GM23338 (cell line): ENCODE results near the gene CASS4. TPM values are rescaled to one million over a fixed set of nuclear protein-coding genes. Genes with fewer than 3 reads are reported as not detected.

ENCODE experiments used
- ATAC-seq: fragments of 200-7000 bp; cut with Tn5 transposase; 3 replicates; pipeline ENCODE4 v1.9.1; 2020
- DNase-seq: peaks from one replicate; pipeline ENCODE4 v3.0.0-alpha.2; 2015; ENCODE audit warnings: low spot score
- H2AFZ ChIP-seq: fragments of 200-600 bp; sonication (generic); 2 replicates; pipeline ENCODE4 v1.8.0; 2016; ENCODE audit warnings: antibody characterized with exemption, mild to moderate bottlenecking, moderate library complexity
- H3F3A ChIP-seq: fragments of 200-600 bp; sonication (generic); replicated peaks from 2 replicates; pipeline ENCODE4 v1.8.0; 2017; ENCODE audit warnings: antibody characterized with exemption, mixed run types, low read depth
- H3K27ac ChIP-seq: fragments of 200-600 bp; sonication (generic); 2 replicates; pipeline ENCODE4 v1.6.1; 2016; ENCODE audit warnings: low read depth
- H3K27me3 ChIP-seq: fragments of 200-600 bp; sonication (generic); 2 replicates; pipeline ENCODE4 v1.8.0; 2016; ENCODE audit warnings: mild to moderate bottlenecking, mixed run types, moderate library complexity; ENCODE audit not compliant: insufficient read depth
- H3K36me3 ChIP-seq: fragments of 200-600 bp; sonication (generic); 2 replicates; pipeline ENCODE4 v1.8.0; 2016; ENCODE audit warnings: mild to moderate bottlenecking; ENCODE audit not compliant: insufficient read depth
- H3K4me1 ChIP-seq: fragments of 200-600 bp; sonication (generic); 2 replicates; pipeline ENCODE4 v1.8.0; 2016; ENCODE audit warnings: mild to moderate bottlenecking, moderate library complexity; ENCODE audit not compliant: insufficient read depth
- H3K4me2 ChIP-seq: fragments of 200-600 bp; sonication (generic); 2 replicates; pipeline ENCODE4 v1.7.1; 2017; ENCODE audit warnings: mixed run types
- H3K4me3 ChIP-seq: fragments of 200-600 bp; sonication (generic); 2 replicates; pipeline ENCODE4 v1.6.1; 2016; ENCODE audit warnings: mixed run types
- H3K79me2 ChIP-seq: fragments of 200-600 bp; sonication (generic); replicated peaks from 2 replicates; pipeline ENCODE4 v1.8.0; 2017; ENCODE audit warnings: mild to moderate bottlenecking; ENCODE audit not compliant: insufficient read depth
- H3K9me2 ChIP-seq: fragments of 200-600 bp; sonication (generic); 2 replicates; pipeline ENCODE4 v1.8.0; 2017; ENCODE audit not compliant: insufficient read depth
- H4K20me1 ChIP-seq: fragments of 200-600 bp; sonication (generic); replicated peaks from 2 replicates; pipeline ENCODE4 v1.8.0; 2017; ENCODE audit warnings: mild to moderate bottlenecking; ENCODE audit not compliant: insufficient read depth
- H3K27ac Mint-ChIP-seq: 2 replicates; pipeline ENCODE4 v1.8.0; 2020; ENCODE audit warnings: inconsistent platforms, mild to moderate bottlenecking, moderate library complexity, mixed read lengths
- H3K27me3 Mint-ChIP-seq: 3 replicates; pipeline ENCODE4 v1.8.0; 2022; ENCODE audit warnings: low read depth, mild to moderate bottlenecking, moderate library complexity, mixed read lengths, inconsistent platforms; ENCODE audit not compliant: insufficient read depth, poor library complexity
- H3K36me3 Mint-ChIP-seq: 3 replicates; pipeline ENCODE4 v1.8.0; 2021; ENCODE audit warnings: low read depth, mild to moderate bottlenecking, inconsistent platforms, moderate library complexity, mixed read lengths
- H3K4me1 Mint-ChIP-seq: 3 replicates; pipeline ENCODE4 v1.8.0; 2020; ENCODE audit warnings: mild to moderate bottlenecking, inconsistent platforms, mixed read lengths
- H3K4me3 Mint-ChIP-seq: 3 replicates; pipeline ENCODE4 v1.8.0; 2021; ENCODE audit warnings: moderate library complexity, mild to moderate bottlenecking, inconsistent platforms, mixed read lengths
- H3K9me3 Mint-ChIP-seq: 3 replicates; pipeline ENCODE4 v1.8.0; 2020; ENCODE audit warnings: moderate library complexity, mild to moderate bottlenecking, inconsistent platforms, mixed read lengths
- CREB1 ChIP-seq: fragments of 250-450 bp; sonication (Bioruptor Pico); IDR thresholded peaks from 2 replicates; pipeline ENCODE4 v1.5.0; 2020; ENCODE audit warnings: low read depth, mild to moderate bottlenecking, moderate library complexity
- EZH2 ChIP-seq: fragments of 200-600 bp; sonication (generic); IDR thresholded peaks from one replicate; pipeline ENCODE4 v1.8.0; 2017; ENCODE audit warnings: antibody characterized with exemption, mild to moderate bottlenecking, low read depth; ENCODE audit not compliant: unreplicated experiment
- EZH2phosphoT487 ChIP-seq: fragments of 200-600 bp; sonication (generic); IDR thresholded peaks from one replicate; pipeline ENCODE4 v1.8.1; 2018; ENCODE audit warnings: antibody characterized with exemption; ENCODE audit not compliant: unreplicated experiment
- JUNB ChIP-seq: IDR thresholded peaks from one replicate; pipeline ENCODE4 v1.6.1; 2016; ENCODE audit warnings: antibody characterized with exemption; ENCODE audit not compliant: unreplicated experiment
- NANOG ChIP-seq: IDR thresholded peaks from 2 replicates; pipeline ENCODE4 v1.6.1; 2016; ENCODE audit warnings: antibody characterized with exemption, borderline replicate concordance
- POLR2AphosphoS5 ChIP-seq: IDR thresholded peaks from 2 replicates; pipeline ENCODE4 v1.6.1; 2016; ENCODE audit warnings: antibody characterized with exemption, low read depth
- STAT1 ChIP-seq: IDR thresholded peaks from one replicate; pipeline ENCODE4 v1.6.1; 2016; ENCODE audit warnings: antibody characterized with exemption; ENCODE audit not compliant: unreplicated experiment
- ZNF331 ChIP-seq: fragments of 250-450 bp; sonication (Bioruptor Pico); IDR thresholded peaks from 2 replicates; pipeline ENCODE4 v1.5.0; 2020; ENCODE audit warnings: low read depth, mild to moderate bottlenecking, moderate library complexity
- polyA plus RNA-seq: library from polyadenylated mRNA; unstranded; fragments of >200 nt; fragmentation: Nextera tagmentation; extraction: Ambion mirVana; gene quantifications from 2 replicates; pipeline ENCODE4 v1.2.1, GENCODE V29; 2016
- total RNA-seq: library from RNA; depleted of rRNA; stranded (reverse); fragments of >200 nt; shearing (Covaris generic); gene quantifications from 2 replicates; pipeline ENCODE4 v1.2.3, GENCODE V29; 2014
- TF ChIP-seq, protein P1 (sequence below): IDR thresholded peaks from 2 replicates; pipeline ENCODE4 v1.6.1; 2016; ENCODE audit warnings: antibody characterized with exemption
- TF ChIP-seq, protein P2 (sequence below): IDR thresholded peaks from one replicate; pipeline ENCODE4 v1.6.1; 2018; ENCODE audit warnings: antibody characterized with exemption; ENCODE audit not compliant: unreplicated experiment

CASS4 gene
- total and polyA plus RNA-seq, 2 experiments from 2014 or later: not detected

DNA sequence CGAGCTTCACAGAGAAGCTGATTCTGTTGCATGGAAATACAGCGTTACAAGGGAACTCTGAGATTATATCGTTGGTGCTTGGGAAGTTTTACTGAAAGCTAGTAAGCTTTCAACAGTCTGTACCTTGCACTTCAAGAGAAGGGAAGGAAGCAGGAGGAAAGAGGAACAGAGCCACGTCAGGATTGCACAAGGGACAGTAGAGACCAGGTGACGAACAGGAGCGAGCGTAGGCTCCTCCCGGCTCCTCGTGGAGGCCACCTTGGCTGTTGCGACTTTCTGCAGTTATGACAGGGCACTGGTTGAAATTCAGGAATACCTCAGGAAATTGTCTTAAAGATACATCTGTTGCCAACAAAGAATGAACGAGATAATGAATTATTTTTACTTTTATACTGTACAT, 75.2 kb downstream of the CASS4 start (continued):
- TF ChIP-seq, protein P1, sequence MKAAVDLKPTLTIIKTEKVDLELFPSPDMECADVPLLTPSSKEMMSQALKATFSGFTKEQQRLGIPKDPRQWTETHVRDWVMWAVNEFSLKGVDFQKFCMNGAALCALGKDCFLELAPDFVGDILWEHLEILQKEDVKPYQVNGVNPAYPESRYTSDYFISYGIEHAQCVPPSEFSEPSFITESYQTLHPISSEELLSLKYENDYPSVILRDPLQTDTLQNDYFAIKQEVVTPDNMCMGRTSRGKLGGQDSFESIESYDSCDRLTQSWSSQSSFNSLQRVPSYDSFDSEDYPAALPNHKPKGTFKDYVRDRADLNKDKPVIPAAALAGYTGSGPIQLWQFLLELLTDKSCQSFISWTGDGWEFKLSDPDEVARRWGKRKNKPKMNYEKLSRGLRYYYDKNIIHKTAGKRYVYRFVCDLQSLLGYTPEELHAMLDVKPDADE: no peak

DNA sequence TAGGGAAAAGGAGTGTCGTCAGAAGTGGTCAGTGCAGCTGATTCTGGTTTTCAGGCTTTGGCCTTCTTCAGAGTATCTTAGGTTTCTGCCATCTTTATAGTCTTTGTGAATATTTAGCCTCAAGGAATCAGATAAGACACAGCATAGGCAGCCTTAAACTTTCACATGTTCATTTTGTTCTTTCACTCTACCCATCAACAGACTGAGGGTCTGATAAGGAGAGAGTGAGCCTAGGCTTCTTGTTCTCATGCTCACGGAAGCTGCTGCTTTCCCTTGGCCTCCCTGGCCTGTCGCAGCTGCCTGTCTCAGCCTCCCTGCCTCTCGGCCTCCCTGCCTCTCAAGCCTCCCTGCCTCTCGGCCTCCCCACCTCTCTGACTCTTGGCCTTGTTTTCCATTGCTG, 76.5 kb downstream of the CASS4 start:
- Mint-ChIP-seq H3K4me3 (no peak overlapping the region), H3K4me1 (no peaks in the 10 kb centered on the region), H3K27me3 (peaks cover 2% of the 10 kb centered on the region), H3K36me3 (peaks cover 24% of the 10 kb centered on the region), H3K27ac (no peak overlapping the region), H3K9me3 (no peaks in the 10 kb centered on the region; the same call in 2 of the 3 replicates)
- peaks cover 6% of the 10 kb centered on the region for H4K20me1 ChIP-seq
- H2AFZ ChIP-seq: no peak overlapping the region
- no peak for ATAC-seq
- no peak overlapping the region for H3K4me2 ChIP-seq
- H3K9me2 ChIP-seq: no peaks in the 10 kb centered on the region
- H3F3A ChIP-seq: no peaks in the 10 kb centered on the region
- no peak overlapping the region for H3K27ac ChIP-seq
- H3K4me1 ChIP-seq: no peaks in the 10 kb centered on the region
- TF ChIP-seq POLR2AphosphoS5 (no peak), STAT1 (no peak), EZH2 (no peak), JUNB (no peak), CREB1 (CRISPR knock-in tag) (no peak), ZNF331 (no peak), EZH2phosphoT487 (no peak), NANOG (no peak)
- TF ChIP-seq, protein P2, sequence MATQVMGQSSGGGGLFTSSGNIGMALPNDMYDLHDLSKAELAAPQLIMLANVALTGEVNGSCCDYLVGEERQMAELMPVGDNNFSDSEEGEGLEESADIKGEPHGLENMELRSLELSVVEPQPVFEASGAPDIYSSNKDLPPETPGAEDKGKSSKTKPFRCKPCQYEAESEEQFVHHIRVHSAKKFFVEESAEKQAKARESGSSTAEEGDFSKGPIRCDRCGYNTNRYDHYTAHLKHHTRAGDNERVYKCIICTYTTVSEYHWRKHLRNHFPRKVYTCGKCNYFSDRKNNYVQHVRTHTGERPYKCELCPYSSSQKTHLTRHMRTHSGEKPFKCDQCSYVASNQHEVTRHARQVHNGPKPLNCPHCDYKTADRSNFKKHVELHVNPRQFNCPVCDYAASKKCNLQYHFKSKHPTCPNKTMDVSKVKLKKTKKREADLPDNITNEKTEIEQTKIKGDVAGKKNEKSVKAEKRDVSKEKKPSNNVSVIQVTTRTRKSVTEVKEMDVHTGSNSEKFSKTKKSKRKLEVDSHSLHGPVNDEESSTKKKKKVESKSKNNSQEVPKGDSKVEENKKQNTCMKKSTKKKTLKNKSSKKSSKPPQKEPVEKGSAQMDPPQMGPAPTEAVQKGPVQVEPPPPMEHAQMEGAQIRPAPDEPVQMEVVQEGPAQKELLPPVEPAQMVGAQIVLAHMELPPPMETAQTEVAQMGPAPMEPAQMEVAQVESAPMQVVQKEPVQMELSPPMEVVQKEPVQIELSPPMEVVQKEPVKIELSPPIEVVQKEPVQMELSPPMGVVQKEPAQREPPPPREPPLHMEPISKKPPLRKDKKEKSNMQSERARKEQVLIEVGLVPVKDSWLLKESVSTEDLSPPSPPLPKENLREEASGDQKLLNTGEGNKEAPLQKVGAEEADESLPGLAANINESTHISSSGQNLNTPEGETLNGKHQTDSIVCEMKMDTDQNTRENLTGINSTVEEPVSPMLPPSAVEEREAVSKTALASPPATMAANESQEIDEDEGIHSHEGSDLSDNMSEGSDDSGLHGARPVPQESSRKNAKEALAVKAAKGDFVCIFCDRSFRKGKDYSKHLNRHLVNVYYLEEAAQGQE: no peak
- TF ChIP-seq, protein P1: no peak
- H3K79me2 ChIP-seq: peaks cover 6% of the 10 kb centered on the region; the same call in 1 of the 2 replicates
- no peaks in the 10 kb centered on the region for H3K27me3 ChIP-seq
- no peak overlapping the region for H3K4me3 ChIP-seq
- DNase-seq: no peak
- H3K36me3 ChIP-seq: peaks cover 4% of the 10 kb centered on the region; the same call in 1 of the 2 replicates
